HG03060 (cell line): ENCODE results near the gene HYAL1.
"Not testable (repeated sequence)": the region's sequence is repeated elsewhere in the genome, so short reads cannot be mapped to it uniquely, and the experiment has no call there.

Source experiments
- ATAC-seq: cut with Tn5 transposase; IDR thresholded peaks from one replicate; pipeline ENCODE4 v1.9.1; 2021; ENCODE audit warnings: low read depth, moderate number of reproducible peaks; ENCODE audit not compliant: unreplicated experiment

The HYAL1 gene

DNA sequence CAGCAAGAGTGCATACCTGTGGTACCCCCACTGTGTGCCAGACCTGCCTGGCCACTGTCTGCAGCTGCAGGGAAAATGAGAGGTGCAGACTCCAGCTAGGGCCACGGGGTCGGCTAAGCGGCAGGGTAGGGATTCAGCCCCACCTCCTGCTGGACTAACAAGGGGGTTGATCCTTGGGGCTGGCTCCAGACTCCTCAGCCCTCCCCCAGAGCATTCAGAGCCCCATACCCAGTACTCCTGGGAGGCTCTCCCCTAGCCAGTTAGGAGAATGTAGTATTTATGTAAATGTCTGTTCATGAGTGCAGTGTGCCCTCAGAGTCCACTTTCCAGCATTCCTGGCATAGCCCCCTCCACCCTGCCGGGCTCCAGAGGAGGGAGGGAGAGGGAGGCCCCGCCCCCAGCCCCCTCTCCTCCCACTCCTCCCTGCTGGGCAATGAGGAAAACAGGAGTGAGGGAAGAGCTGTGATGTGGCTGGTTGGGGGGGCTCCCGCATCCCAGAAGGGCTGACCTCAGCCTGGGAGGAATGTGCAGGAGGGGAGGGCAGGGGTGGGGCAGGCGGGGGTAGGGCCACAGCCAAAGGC is 38.9 kb downstream of the HYAL1 start:
- no peak for ATAC-seq

DNA sequence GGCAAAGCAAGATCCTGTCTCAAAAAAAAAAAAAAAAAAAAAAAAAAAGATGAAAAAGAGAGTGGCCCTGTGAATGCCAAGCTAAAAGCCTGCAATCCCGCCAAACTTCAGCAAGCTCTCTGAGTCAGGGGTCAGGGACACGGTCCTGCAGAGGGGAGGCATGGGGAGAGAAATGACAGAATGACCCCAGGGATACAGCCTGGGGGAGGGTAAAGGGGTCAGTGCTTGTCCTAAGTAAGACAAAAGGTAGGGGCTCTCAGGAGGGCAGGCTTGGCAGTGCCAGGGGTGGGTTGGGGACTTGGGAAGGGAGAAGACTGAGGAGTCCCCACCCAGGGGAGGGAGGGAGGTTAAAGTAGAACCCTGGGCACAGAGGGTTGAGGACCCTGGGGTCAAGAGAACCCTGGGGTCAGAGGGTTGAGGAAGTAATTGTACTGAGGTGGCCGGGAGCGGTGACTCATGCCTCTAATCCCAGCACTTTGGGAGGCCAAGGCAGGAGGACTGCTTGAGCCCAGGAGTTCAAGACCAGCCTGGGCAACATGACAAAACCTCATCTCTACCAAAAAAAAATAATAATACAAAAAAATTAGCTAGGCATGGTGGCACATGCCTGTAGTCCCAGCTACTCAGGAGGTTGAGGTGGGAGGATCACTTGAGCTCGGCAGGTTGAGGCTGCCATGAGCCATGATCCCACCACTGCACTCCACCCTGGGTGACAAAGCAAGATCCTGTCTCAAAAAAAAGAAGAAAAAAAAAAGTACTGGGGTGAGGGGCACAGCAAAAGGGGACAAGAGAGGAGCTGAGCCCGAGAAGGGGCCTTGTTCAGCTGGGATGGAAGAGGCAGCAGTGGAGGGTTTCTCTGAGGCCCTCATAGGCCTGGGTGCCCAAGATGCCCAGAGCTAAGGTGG is 39.6 kb downstream of the HYAL1 start:
- no peak for ATAC-seq

DNA sequence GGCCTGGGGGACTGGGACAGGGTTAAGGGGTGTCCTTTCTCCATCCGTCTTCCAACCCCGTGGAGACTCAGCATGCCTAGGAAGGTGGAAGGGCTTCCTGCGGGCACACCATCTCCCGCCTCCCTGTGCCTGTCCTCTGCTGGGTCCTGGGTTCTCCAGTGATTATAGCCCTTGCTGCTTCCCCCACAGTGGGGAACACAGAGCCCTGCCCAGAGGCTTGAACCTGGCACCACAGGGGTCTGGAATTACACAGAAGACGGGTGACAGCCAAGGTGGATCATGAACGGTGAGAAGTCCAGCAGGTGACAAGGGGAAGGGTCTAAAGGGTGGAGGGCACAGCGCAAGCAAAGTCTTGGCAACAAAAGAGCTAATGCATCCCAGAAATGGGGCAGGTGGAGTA is 40.6 kb downstream of the HYAL1 start:
- no peak for ATAC-seq

DNA sequence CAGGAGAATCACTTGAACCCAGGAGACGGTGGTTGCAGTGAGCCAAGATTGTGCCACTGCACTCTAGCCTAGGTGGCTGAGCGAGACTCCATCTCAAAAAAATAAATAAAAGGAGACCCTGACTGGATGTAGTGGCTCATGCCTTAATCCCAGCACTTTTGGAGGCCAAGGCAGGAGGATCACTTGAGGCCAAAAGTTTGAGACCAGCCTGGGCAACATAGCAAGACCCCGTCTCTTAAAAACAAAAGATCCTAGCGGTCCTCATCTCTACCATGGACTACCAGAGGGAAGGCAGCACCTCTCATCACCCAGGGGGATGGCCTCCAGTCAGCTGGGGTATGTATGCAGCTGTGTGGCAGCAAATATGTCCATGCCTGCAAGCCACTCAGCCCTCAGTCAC is 41.2 kb downstream of the HYAL1 start:
- not testable (repeated sequence) for ATAC-seq

DNA sequence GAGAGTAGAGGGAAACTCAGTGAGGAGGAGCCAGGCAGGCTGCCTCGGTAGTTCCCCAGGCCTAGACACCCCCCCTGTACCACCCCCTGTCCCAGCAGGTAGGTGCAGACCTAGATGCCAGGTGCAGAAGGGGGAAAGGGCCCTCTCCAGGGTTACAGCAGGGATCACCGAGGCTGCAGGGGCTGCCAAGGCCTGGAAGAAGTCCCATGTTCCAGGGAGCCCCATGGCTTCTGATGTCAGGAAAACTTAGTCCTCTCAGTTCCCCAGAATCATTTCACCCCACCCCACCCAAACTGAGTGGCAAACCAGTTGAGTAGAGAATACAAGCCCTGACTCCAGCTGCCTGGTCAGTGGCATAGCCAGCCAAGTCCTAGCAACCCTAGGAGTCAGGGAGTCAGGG is 41.9 kb downstream of the HYAL1 start:
- no peak for ATAC-seq

DNA sequence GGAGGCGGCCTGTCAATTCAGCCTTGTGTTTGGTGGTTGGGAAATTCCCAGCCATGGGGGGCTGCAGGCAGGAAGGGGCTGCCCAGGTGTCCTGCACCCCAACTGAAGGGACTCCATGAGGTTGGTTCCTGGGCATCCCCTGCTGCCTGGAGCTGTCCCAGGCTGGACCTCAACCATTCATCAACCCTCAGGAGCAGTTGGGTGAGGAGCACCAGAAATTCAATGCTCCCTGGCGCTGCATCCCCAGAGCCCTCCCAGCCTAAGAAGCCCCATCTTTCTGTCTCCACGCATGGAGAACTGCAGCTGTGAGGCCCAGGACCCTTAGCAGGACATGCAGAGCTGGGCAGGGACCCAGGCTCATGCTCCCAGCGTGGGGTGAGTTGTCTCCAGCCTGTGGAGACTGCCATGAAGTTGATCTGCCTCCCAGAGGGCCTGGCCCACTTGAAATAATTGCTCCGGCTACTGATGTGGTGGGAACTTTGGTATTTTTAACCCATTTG is 42.4 kb downstream of the HYAL1 start:
- no peak for ATAC-seq

DNA sequence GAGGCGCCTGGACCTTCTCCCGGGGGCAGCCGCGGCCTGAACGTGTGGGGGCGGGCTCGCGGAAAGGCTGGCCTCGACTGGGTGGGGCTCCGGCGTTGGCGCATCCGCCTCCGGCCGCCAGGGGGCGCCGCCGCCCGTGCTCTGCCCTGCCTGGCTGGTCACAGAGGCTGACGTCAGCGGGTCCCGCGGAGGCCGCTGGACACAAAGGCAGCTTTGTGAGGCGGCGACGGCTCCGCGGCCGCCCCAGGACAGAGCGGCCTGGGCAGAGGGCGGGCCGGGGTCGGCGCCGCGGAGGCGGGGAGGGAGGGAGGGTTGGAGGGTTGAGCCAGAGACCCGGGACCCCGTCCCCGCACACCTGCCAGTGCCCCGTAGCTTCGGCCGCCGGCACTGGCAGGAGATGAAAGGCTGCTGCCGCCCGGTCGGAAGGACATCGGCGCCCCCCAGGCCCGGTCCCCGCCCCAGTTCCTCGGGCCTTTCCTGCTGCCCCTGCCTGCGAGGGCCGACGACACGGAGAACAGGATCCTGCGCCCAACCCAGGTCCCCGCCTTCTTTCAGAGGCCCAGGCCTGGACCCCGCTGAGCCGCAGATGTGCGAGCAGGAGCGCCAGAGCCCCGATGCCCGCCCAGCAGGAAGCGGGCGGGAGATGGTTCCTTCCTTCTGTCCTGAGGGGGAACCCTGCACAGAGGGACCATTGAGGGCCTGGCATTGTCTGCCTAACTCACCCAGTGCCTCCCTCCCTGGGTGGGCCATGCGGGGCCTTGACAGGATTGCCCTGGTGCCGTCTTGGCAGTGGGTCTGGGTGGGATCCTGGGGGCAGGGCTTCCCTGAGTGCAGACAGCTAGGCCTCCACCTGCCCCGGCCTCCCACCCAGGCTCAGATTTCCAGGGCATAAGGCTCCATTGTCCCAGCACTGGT is 43.1 kb downstream of the HYAL1 start:
- no peak for ATAC-seq

DNA sequence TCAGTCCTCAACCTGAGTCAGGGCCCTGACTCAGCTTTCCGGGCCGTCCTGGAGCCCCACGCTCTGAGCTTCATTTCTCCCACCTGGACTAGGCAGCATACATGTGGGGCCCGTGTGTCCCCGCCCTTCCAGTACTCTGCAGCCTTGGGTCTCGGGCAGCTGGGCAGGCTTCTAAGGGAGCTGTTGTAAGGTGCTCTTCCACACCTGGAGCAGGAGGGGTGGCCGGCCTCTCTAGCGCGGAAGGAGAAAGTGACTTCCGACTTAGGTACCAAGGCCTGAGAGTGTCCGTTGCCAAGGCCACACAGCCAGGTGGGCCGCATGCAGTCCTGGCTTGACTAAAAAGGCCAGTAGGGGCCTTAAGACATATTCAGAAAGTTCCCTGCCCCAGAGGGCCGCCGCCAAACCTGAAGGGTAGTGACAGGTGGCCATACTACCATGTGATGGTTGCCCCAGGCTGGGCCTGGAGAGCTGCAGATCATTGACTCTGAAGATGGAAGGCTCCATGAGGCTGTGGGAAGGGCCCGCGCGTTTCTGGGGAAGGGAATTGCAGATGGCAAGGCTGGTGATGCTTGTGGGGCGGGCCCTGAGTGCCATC is 43.8 kb downstream of the HYAL1 start:
- ATAC-seq: no peak

DNA sequence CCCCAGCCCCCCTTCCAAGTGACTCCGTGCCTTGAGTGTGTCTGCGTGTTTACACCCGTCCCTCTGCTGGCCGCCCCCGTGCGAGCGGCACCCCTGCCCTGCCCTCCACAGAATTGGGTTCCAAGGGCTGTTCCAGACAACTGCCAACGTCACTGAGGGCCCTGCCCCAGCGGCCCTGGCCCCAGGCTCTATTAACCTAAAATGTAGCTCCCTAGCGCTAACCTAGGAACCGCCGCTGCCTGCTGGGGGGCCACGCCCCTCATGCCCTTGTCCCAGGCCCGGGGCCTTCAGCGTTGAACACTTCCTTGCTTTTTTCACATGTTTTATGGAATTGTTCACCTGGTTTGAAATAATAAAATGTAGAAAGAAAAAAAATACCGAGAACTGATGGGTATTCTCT is 44.4 kb downstream of the HYAL1 start:
- no peak for ATAC-seq

DNA sequence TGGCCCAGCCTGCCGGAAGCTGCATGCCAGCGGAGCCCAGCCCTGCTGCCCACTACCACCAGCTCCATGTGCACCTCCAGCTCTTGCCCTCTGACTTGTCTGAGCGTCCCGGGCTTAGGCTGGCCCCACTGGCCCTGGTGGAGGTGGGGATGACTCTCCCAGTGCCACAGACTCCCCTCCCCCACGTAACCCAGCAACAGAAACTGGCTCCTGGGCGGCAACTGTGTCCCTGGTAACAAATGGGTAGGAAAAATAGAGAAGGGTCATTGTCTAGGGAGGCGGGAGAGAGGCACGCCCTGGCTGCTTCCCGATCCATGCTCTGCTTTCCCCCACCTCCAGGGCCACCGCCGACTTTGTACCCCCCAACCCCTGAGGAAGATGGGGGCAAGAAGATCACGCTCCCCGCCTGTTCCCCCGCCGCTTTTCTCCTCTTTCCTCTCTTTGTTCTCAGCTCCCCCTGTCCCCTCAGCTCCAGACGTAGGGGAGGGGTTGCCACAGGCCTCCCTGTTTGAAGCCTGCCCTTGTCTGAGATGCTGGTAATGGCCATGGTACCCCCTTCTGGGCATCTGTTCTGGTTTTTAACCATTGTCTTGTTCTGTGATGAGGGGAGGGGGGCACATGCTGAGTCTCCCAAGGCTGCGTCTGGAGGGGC is 45.2 kb downstream of the HYAL1 start:
- no peak for ATAC-seq

DNA sequence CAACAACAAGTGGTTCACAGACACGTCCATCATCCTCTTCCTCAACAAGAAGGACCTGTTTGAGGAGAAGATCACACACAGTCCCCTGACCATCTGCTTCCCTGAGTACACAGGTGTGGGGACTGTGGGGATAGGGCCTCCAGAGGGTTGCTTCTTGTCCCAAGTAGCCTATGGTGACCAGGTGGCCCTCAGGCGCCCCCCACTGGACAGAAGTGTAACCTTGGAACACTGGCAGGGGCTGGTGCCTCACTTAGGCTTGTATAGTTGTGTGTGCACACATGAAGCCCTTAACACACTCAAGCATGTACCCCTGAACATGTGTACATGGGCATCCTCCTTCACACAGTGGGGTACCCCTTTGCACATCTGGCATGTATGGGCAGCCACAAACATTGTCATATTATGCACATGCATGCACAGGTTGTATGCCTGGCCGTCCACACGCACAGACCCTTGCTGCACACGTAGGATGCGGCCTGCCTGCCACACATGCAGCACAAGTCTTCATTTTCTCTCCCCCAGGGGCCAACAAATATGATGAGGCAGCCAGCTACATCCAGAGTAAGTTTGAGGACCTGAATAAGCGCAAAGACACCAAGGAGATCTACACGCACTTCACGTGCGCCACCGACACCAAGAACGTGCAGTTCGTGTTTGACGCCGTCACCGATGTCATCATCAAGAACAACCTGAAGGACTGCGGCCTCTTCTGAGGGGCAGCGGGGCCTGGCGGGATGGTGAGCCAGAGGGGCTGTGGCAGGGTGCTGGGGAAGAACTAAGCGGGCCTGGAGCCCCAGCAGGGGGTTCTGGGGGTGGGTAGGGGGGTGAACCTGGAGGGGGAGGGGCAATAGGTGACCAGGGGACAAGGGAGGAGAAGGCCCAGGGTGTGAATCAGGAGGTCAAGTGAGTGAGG is 46.1 kb downstream of the HYAL1 start:
- ATAC-seq: no peak

DNA sequence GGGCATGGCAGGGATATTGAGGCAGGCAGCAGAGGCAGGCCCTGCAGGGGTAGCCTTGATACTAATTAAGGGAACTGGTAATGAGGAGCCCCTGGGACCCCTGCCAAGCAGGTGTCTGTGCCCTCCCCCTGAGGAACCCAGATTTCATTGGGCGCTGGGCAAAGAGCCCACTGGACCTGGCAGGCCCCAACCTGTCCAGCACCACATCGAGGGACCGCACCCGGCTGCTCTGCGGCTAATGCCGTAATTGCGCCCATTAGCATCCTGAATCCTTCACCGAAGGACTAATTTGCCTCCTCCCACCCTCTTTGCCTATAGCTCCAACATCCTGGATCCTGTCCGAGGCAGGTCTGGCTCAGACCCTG is 48.1 kb downstream of the HYAL1 start:
- no peak for ATAC-seq

DNA sequence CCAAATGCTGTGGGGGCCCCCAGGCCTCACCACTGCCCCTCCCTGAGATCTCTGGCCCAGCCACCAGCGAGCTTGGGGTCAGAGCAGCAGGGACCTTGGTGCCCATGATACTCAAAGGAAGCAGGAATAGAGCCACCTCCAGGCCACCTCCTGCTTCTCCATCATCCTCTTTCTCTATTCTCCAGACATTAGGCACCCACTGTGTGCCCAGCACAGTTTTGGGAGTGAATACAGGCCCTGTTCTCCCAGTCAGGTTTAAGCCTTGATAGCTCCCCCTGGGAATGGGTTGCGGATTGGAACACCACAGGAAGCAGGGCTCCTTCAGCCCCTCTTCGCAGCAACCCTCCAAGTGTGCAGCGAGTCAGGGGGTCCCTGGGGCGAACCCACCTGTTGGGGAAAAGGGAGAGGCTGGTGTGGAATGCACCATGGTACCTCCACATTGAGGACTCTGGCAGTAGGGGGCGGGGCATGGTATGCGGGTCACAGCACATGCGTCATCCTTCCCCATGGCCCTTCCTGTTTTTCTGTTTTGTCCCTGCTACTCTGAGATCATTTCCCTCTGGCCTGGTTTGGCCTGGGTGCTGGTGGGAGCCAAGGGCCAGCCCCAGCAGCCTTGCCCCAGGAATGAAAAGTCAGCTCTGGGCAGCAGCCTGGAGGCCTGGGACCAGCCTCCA is 48.7 kb downstream of the HYAL1 start:
- no peak for ATAC-seq

DNA sequence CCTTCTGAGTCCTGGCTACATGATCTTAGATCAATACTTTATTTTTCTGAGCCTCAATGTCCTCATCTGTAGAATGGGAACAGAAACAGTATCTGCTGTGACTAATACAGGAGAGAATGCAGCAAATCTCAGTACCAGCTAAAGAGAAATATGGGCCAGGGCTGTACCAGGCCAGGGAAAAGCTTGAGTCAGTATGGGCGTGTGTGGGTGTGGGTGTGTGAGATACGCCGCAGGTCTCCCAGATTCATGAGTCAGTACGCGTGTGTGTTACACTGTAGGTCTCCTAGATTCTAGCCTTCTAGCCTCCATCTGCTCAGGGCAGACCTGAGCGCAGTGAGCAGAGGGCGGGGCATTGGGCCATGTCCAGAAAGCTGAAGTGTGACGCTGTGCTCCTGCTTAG is 52.2 kb downstream of the HYAL1 start:
- no peak for ATAC-seq

DNA sequence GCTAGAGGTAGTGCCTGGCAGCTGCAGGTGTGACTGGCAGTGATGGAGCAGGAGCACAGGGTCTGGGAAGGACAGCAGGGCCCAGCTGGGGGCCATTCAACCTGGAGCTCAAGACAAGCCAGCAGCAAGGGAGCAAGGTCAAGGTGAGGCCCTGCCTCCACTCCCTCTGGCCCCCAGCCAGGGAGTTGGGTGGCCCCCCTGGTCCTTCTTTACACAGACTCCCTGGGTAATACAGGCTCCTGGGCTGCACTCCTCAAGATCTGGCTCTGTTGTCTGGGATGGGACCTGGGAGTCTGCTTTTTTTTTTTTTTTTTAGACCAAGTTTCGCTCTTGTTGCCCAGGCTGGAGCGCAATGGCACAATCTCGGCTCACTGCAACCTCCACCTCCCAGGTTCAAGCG is 52.9 kb downstream of the HYAL1 start:
- no peak for ATAC-seq
